ENCODE data around the gene KCNG2. TPM values are rescaled to one million over a fixed set of nuclear protein-coding genes. Genes with fewer than 3 reads are reported as not detected.

The KCNG2 gene
- total RNA-seq, 1 experiment from 2014 or later: not detected

DNA sequence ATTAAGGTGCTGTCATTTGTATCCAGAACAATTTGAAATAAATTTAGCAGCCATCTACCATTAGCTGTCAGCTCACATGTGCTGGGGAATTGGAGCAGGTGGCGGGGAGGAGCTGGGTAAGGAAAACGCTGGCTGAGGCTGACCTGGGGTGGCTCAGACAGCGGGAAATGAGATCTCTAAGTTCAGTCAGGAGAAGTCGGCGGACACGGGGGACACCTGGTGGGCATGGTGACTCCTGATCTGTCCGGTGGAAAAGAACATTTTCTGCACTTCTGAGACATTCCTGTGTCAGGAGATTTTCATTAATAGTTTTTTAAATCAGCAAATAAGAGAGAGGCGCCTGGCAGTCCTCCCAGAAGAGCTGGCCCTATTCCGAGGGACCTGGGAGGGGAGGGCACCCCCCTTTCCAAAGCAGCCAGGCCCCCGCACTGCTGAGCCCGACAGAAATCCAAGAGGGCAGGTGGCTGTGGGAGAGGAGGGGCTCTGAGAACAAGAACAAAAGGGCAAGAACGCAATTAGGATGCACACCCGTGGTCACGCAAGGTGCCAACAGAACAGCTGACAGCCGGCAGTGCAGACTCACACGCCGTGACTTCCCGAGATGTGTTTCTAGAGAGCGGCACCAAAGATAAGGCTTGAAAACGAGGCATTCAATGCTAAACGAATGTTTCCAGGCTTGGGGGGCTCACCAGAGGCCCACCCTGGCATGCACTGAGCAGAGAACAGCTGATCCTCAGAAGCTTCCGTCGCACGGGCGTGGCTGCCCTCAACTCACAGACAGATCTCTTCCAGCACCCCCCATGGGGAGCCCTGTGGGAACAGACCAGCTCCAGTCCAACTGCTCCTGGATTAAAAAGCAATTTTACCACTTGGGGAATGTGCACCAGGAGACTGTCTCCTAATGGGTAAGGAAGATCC, 127.3 kb downstream of the KCNG2 start:
- DNase-seq (ENCODE audit: low read depth): no peak

GRCh38 chr18:79926306-79926705, 128.6 kb downstream of the KCNG2 start:
- DNase-seq (ENCODE audit: low read depth): no peak

DNA sequence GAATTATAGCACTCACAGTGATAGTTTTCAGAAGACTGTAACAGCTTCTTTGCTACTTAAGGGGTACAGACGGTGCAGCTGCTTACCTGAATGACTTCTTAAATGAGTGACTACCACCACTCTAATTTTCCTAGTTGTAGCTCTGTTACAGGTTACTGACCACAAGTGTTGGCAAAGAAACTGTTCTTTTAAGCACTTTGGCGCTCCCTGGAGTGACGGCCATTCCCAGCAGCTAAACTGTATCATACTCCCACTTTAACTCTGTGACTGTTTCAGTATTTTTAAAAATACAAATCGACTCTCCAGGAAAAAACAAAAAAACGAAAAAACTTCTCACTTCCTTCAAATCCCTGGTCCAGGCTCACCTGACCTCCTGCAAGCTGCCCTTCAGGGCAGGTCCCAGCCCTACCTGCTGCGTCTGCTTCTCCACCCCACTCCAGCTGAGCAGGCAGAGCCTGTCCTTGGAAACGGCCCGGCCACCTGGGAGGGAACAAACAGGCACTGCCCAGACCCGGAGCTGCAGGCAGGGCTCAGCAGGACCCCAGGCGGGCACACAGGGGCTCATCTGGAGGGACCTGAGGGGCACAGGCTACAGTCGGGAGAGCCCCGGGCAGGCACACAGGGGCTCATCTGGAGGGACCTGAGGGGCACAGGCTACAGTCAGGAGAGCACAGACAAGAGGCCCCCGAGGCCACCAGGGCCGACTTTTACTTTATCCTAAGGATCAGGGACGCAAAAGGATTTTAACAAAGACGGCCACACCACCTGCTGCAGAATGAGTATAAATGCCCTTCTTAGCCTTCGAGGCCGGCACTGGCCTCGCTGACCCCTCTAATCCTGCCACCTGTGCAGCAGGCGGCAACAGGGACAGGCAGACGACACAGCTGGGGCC, 129.2 kb downstream of the KCNG2 start:
- DNase-seq (ENCODE audit: low read depth): no peak

DNA sequence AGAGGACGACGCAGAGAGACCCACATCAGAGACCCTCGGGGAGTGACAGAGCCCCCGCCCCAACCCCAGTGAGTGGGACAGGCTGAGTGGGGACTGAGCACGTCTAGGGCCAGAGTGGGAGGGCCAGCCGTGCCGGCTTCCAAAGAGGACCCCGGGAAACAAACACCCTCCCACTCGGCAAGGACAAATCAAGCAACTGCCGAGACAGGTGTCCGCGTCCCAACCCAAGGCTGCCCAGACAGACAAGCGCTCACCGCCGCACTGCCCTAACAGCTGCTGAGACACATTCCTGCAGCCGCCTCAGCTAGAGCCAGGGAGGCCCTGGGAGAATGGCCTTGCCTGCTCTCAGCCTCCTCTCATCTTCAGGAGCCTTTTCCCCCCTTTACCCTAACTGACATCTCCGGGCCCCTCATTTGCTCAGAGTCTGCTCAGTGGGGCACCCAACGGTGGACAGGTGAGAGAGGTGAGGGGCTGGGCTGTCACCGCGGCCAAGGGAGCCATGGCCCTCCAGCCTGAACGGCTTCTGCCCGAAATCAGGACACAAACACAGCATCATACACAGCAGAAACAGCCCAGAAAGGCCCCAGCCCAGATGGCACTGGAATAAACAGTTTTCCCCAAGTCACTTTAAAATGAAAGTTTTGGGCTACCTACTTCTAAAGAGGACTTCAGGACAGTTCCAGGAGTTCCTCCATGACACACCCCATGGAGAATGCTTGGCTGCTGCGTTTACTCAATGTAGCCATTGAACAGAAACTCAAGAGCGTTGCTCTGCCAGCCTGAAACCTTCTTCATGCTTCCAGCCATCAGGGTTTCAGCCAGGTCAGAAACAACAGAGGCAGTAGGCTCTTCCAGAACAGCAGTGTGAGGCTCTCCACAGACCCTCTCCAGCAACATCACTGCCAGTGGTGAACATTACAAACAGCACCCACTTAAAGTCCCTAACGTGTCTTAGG, 130.1 kb downstream of the KCNG2 start:
- no peak for DNase-seq (ENCODE audit: low read depth)

- no peak for DNase-seq (ENCODE audit: low read depth)
These were observed 130.8 kb downstream of the KCNG2 start for GRCh38 chr18:79928563-79928960.

GRCh38 chr18:79930020-79930642, 132.4 kb downstream of the KCNG2 start:
- DNase-seq (ENCODE audit: low read depth): no peak

- no peak for DNase-seq (ENCODE audit: low read depth)
These were observed 133.7 kb downstream of the KCNG2 start for GRCh38 chr18:79931475-79931874.

GRCh38 chr18:79932907-79933306, 135.2 kb downstream of the KCNG2 start:
- DNase-seq (ENCODE audit: low read depth): no peak

- no peak for DNase-seq (ENCODE audit: low read depth)
These were observed 136.0 kb downstream of the KCNG2 start for GRCh38 chr18:79933765-79934164.

- DNase-seq (ENCODE audit: low read depth): no peak
These were observed 136.8 kb downstream of the KCNG2 start for GRCh38 chr18:79934311-79935097.

DNA sequence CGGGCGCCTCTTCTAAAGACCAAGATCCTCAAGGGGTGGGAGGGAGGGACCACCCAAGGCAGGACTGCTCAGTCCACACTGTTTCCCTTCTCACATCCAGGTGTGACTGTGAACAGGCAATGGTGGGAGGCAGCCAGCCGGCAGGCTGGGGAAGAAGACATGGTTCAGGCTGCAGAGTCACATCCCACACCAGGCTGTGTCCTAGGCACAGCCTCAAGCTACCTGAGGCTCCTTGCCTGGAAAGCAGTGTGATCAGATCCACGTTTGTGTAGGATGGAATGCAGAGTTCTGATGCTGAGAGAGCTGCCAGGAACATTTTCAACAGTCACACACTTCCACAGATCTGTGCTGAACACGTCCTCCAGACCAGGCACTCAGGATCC, 137.4 kb downstream of the KCNG2 start:
- DNase-seq (ENCODE audit: low read depth): no peak

DNA sequence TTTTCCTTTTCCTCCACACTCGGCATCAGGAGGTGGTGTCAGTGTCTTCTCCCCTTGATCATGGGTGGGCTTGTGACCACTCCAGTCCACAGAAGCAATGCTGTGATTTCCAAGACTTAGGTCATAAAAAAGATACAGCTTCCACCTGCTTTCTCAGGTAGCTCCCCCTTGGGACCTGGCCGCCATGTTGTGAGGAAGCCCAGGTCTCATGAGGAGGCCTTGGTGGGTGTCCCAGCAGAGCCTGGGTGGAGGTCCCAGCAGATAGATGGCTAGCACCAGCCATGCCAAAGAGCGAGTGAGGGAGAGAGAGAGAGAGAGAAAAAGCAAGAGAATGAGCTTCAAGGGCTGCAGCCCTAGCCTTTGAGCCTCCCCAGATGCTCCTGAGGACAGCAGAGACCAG, 137.8 kb downstream of the KCNG2 start:
- DNase-seq (ENCODE audit: low read depth): no peak

GRCh38 chr18:79935925-79936324, 138.2 kb downstream of the KCNG2 start:
- no peak for DNase-seq (ENCODE audit: low read depth)

GRCh38 chr18:79936641-79937040, 138.9 kb downstream of the KCNG2 start:
- no peak for DNase-seq (ENCODE audit: low read depth)

GRCh38 chr18:79937103-79937860, 139.5 kb downstream of the KCNG2 start:
- DNase-seq (ENCODE audit: low read depth): no peak

DNA sequence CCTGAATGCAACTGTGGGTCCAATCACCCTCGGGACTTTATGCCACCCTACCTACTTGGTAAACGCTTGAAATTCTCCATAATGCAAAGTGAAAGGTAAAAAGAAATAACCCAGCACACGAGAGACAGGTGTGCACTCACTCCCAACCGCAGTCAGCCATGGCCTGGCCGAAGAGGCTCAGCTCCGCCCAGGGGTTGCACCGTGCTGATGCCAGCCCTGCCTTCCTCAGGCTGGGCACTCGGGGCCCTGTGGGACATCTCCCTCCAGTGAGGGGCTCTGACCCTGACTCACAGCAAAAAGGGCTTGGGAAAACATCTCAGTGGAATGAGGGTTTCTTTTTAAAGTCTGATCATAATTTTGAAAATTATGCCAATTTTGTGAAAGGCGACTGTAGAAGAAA, 140.5 kb downstream of the KCNG2 start:
- no peak for DNase-seq (ENCODE audit: low read depth)

- DNase-seq (ENCODE audit: low read depth): no peak
These were observed 141.4 kb downstream of the KCNG2 start for GRCh38 chr18:79939096-79939495.

- no peak for DNase-seq (ENCODE audit: low read depth)
These were observed 142.5 kb downstream of the KCNG2 start for GRCh38 chr18:79940126-79940813.
